ENCODE measurements around the gene ATP6V0E1. TPM values are rescaled to one million over a fixed set of nuclear protein-coding genes. Genes with fewer than 3 reads are reported as not detected.

ATP6V0E1 gene
- total and polyA plus RNA-seq, 2 of the 8 experiments (the other 6 are each of a cell fraction or from before 2014, with no cell fraction given) = 108 to 134 TPM

DNA sequence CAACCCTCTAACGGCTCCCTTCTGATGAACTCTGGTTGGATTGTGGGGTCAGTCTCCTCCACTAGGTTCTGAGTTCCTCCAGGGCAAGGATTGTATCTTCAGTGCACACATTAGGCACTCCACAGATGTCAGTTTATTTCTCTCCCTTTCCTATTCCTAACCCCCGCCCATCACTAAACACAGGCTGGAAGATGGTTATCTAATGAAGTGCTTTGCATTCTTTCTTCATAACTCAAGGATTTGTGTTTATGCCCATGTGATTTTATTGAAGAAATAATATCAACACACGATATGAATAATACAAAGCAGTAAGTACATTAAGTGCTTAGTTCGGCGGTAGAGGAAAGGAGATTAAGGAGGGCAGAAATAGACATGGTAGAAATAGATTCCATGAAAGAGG lies 68.2 kb downstream of the ATP6V0E1 start (continued):
- no peak for TF ChIP-seq TBP (IDR thresholded peaks at IDR 0.05; ENCODE audit: low read depth, low read length)
- no peak for TF ChIP-seq EP300 (IDR thresholded peaks at IDR 0.05; ENCODE audit: borderline replicate concordance in 1 of 2, low read depth in 2 of 2, low read length in 2 of 2)
- TF ChIP-seq BCL11A (IDR thresholded peaks at IDR 0.05; ENCODE audit: low read depth in 2 of 2, low read length in 2 of 2) = no peak
- TF ChIP-seq JUND (IDR thresholded peaks at IDR 0.05; ENCODE audit: low read length) = no peak
